Neural cell (in vitro differentiated cells): ENCODE results near the gene PREB. TPM values are rescaled to one million over a fixed set of nuclear protein-coding genes. Genes with fewer than 3 reads are reported as not detected.
A peak's percentile ranks its signal among the peaks of the same experiment; 100 is the strongest.

Source experiments
- H2AFZ ChIP-seq: fragments of 200-600, 300-800 bp; sonication (generic), shearing (Covaris generic); 2 replicates; pipeline ENCODE4 v1.6.0; 2014; ENCODE audit warnings: low read depth, mild to moderate bottlenecking, antibody characterized with exemption, low read length, moderate library complexity
- H3F3A ChIP-seq: fragments of 200-600 bp; shearing (Covaris generic); 2 replicates; pipeline ENCODE4 v1.6.1; 2016; ENCODE audit warnings: mild to moderate bottlenecking, moderate library complexity, mixed read lengths, antibody characterized with exemption, low read length; ENCODE audit not compliant: insufficient read depth, poor library complexity, severe bottlenecking
- H3K27ac ChIP-seq: fragments of 200-600, 300-800 bp; sonication (generic), shearing (Covaris generic); 2 replicates; pipeline ENCODE4 v1.5.1; 2014; ENCODE audit warnings: mild to moderate bottlenecking, low read length, moderate library complexity
- H3K27me3 ChIP-seq: fragments of 300-800, 200-600 bp; sonication (generic), shearing (Covaris generic); 2 replicates; pipeline ENCODE4 v1.6.0; 2014; ENCODE audit warnings: mild to moderate bottlenecking, low read depth, low read length, moderate library complexity; ENCODE audit not compliant: insufficient read depth
- H3K36me3 ChIP-seq: fragments of 300-800, 200-600 bp; sonication (generic), shearing (Covaris generic); 2 replicates; pipeline ENCODE4 v1.5.1; 2014; ENCODE audit warnings: mild to moderate bottlenecking, antibody characterized with exemption, low read length, moderate library complexity; ENCODE audit not compliant: insufficient read depth
- H3K4me2 ChIP-seq: fragments of 300-800, 200-600 bp; sonication (generic), shearing (Covaris generic); 2 replicates; pipeline ENCODE4 v1.6.0; 2014; ENCODE audit warnings: mild to moderate bottlenecking, low read length
- H3K4me3 ChIP-seq: fragments of 300-800, 200-600 bp; sonication (generic), shearing (Covaris generic); 2 replicates; pipeline ENCODE4 v1.5.1; 2014; ENCODE audit warnings: mild to moderate bottlenecking, low read length, moderate library complexity
- H3K79me2 ChIP-seq: fragments of 200-600 bp; shearing (Covaris generic); replicated peaks from 2 replicates; pipeline ENCODE4 v1.6.0; 2014; ENCODE audit warnings: mild to moderate bottlenecking, low read length, moderate library complexity; ENCODE audit not compliant: insufficient read depth
- H3K9ac ChIP-seq: fragments of 300-800, 200-600 bp; sonication (generic), shearing (Covaris generic); 2 replicates; pipeline ENCODE4 v1.6.1; 2016; ENCODE audit warnings: mild to moderate bottlenecking, low read length, mixed read lengths
- H3K9me2 ChIP-seq: fragments of 200-600 bp; shearing (Covaris generic); 2 replicates; pipeline ENCODE4 v1.6.1; 2016; ENCODE audit warnings: mild to moderate bottlenecking, low read length, mixed read lengths; ENCODE audit not compliant: insufficient read depth
- H3K9me3 ChIP-seq: fragments of 200-600, 300-800 bp; sonication (generic), shearing (Covaris generic); 2 replicates; pipeline ENCODE4 v1.6.1; 2016; ENCODE audit warnings: mild to moderate bottlenecking, mixed run types, low read length, moderate library complexity, mixed read lengths
- H4K20me1 ChIP-seq: fragments of 200-600 bp; shearing (Covaris generic); 2 replicates; pipeline ENCODE4 v1.6.1; 2016; ENCODE audit warnings: mild to moderate bottlenecking, mixed run types; ENCODE audit not compliant: insufficient read depth
- EP300 ChIP-seq: fragments of 450-650 bp; conservative IDR thresholded peaks from 2 replicates; pipeline ENCODE4 v1.6.1; 2014; ENCODE audit warnings: antibody characterized with exemption, mild to moderate bottlenecking, moderate library complexity; ENCODE audit not compliant: poor library complexity, severe bottlenecking
- EZH2 ChIP-seq: fragments of 200-600, 300-800 bp; shearing (Covaris generic), sonication (generic); IDR thresholded peaks from 2 replicates; pipeline ENCODE4 v1.6.1; 2014; ENCODE audit warnings: antibody characterized with exemption, low read length, borderline replicate concordance, mild to moderate bottlenecking; ENCODE audit not compliant: insufficient read depth, poor library complexity, severe bottlenecking
- MXI1 ChIP-seq: fragments of 450-650 bp; conservative IDR thresholded peaks from 2 replicates; pipeline ENCODE4 v1.6.1; 2014; ENCODE audit warnings: antibody characterized with exemption, mild to moderate bottlenecking; ENCODE audit not compliant: poor library complexity, severe bottlenecking
- POLR2AphosphoS5 ChIP-seq: IDR thresholded peaks from 2 replicates; pipeline ENCODE4 v1.6.1; 2012
- RAD21 ChIP-seq: fragments of 450-650 bp; conservative IDR thresholded peaks from 2 replicates; pipeline ENCODE4 v1.6.1; 2014; ENCODE audit warnings: antibody characterized with exemption, mild to moderate bottlenecking, moderate library complexity
- REST ChIP-seq: IDR thresholded peaks from 2 replicates; pipeline ENCODE4 v1.6.1; 2012; ENCODE audit warnings: borderline replicate concordance
- SMC3 ChIP-seq: fragments of 450-650 bp; conservative IDR thresholded peaks from 2 replicates; pipeline ENCODE4 v1.6.1; 2014; ENCODE audit warnings: antibody characterized with exemption, mild to moderate bottlenecking, moderate library complexity; ENCODE audit not compliant: poor library complexity
- TAF1 ChIP-seq: IDR thresholded peaks from 2 replicates; pipeline ENCODE4 v1.6.1; 2012; ENCODE audit warnings: low read depth
- polyA plus RNA-seq: library from polyadenylated mRNA; depleted of rRNA; stranded (reverse); fragments of >200 nt; gene quantifications from 2 replicates; pipeline ENCODE4 v1.2.3, GENCODE V29; 2014
- TF ChIP-seq, protein P1 (sequence below): fragments of 450-650 bp; IDR thresholded peaks from 2 replicates; pipeline ENCODE4 v1.5.1; 2014; ENCODE audit warnings: antibody characterized with exemption, mild to moderate bottlenecking, moderate library complexity; ENCODE audit not compliant: poor library complexity, severe bottlenecking

The PREB gene
- polyA plus RNA-seq, 1 donor from 2014 or later: 121 TPM

DNA sequence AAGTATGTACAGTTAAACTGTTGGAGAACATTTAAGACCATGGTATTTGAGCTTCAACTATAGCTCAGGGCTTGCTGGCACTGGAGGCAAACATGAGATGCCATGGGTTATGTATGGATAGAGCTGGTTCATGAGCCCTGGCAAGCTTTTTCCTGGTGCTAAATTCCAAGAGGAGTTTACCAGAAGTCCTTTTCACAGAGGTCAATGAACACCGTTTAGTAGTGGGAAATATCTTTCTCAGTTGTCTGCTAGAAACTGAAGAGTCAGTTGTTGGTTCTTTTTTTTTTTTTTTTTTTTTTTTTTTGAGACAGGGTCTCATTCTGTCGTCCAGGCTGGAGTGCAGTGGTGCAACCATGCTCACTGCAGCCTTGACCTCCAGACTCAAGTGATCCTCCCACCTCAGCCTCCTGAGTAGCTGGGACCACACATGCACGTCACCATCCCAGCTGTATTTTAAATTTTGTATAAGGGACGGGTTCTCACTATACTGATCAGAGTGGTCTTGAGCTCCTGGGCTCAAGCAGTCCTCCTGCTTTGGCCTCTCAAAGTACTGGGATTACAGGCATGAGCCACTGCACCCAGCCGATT is 46.5 kb downstream of the PREB start:
- H3K9me2 ChIP-seq: no peaks in the 10 kb centered on the region

DNA sequence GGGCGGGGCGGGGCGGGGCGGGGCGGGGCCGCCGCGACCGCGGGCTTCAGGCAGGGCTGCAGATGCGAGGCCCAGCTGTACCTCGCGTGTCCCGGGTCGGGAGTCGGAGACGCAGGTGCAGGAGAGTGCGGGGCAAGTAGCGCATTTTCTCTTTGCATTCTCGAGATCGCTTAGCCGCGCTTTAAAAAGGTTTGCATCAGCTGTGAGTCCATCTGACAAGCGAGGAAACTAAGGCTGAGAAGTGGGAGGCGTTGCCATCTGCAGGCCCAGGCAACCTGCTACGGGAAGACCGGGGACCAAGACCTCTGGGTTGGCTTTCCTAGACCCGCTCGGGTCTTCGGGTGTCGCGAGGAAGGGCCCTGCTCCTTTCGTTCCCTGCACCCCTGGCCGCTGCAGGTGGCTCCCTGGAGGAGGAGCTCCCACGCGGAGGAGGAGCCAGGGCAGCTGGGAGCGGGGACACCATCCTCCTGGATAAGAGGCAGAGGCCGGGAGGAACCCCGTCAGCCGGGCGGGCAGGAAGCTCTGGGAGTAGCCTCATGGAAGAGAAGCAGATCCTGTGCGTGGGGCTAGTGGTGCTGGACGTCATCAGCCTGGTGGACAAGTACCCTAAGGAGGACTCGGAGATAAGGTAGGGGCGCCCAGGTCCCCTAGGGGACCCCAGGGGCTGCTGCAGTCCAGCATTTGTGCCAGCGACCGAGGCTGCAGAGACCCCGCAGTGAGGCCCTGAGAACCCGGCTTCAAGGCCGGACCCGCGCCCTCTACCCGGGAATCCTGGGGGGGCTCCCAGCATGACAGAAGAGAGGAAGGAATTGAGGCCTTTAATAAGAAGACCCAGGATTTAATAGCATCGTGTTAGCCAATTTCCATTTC is 47.5 kb downstream of the PREB start, which contains the start of gene KHK:
KHK (plus strand) TSS at position 49 of the 870 bp plus-strand sequence; CDS start at position 537, 488 bp downstream.
- H3F3A ChIP-seq: no peaks in the 10 kb centered on the region
- H2AFZ ChIP-seq: peak within 1 kb of the TSS; percentile 60
- no peaks in the 10 kb centered on the region for H3K9me2 ChIP-seq
- no peaks in the 10 kb centered on the region for H4K20me1 ChIP-seq
- peak; percentile 23 for TF ChIP-seq MXI1
- TF ChIP-seq, protein P1, sequence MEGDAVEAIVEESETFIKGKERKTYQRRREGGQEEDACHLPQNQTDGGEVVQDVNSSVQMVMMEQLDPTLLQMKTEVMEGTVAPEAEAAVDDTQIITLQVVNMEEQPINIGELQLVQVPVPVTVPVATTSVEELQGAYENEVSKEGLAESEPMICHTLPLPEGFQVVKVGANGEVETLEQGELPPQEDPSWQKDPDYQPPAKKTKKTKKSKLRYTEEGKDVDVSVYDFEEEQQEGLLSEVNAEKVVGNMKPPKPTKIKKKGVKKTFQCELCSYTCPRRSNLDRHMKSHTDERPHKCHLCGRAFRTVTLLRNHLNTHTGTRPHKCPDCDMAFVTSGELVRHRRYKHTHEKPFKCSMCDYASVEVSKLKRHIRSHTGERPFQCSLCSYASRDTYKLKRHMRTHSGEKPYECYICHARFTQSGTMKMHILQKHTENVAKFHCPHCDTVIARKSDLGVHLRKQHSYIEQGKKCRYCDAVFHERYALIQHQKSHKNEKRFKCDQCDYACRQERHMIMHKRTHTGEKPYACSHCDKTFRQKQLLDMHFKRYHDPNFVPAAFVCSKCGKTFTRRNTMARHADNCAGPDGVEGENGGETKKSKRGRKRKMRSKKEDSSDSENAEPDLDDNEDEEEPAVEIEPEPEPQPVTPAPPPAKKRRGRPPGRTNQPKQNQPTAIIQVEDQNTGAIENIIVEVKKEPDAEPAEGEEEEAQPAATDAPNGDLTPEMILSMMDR: no peak
- H3K4me3 ChIP-seq: peak within 1 kb of the TSS; percentile 80
- H3K36me3 ChIP-seq: no peaks in the 10 kb centered on the region
- peak within 1 kb of the TSS; percentile 72 for H3K27ac ChIP-seq
- H3K9ac ChIP-seq: peak within 1 kb of the TSS; percentile 83
- H3K79me2 ChIP-seq: no peaks in the 10 kb centered on the region
- H3K9me3 ChIP-seq: no peaks in the 10 kb centered on the region
- peaks cover 10% of the 10 kb centered on the region for H3K27me3 ChIP-seq
- H3K4me2 ChIP-seq: peak within 1 kb of the TSS; percentile 65

More for the DNA sequence above, 46.5 kb downstream of the PREB start:
- Histone ChIP-seq H3K4me3 (peak overlapping the region; percentile 80), H3K27me3 (peaks cover 10% of the 10 kb centered on the region), H3K4me2 (no peak overlapping the region), H3K27ac (no peak overlapping the region), H3F3A (no peaks in the 10 kb centered on the region), H3K9ac (no peak overlapping the region), H3K79me2 (no peaks in the 10 kb centered on the region), H3K9me3 (no peaks in the 10 kb centered on the region), H2AFZ (no peak overlapping the region), H3K36me3 (no peaks in the 10 kb centered on the region), H4K20me1 (no peaks in the 10 kb centered on the region)
- TF ChIP-seq SMC3 (no peak), EP300 (no peak), REST (no peak), TAF1 (no peak), EZH2 (no peak), RAD21 (no peak), MXI1 (no peak), POLR2AphosphoS5 (no peak)
- TF ChIP-seq, protein P1: no peak
